ENCODE data around the gene LYSMD4. TPM values are rescaled to one million over a fixed set of nuclear protein-coding genes. Genes with fewer than 3 reads are reported as not detected.
"Not testable (repeated sequence)": the region's sequence is repeated elsewhere in the genome, so short reads cannot be mapped to it uniquely, and the experiment has no call there.

Gene LYSMD4
- total RNA-seq, 4 donors from 2014 or later = 5.0 to 9.4 (median 7.0) TPM

DNA sequence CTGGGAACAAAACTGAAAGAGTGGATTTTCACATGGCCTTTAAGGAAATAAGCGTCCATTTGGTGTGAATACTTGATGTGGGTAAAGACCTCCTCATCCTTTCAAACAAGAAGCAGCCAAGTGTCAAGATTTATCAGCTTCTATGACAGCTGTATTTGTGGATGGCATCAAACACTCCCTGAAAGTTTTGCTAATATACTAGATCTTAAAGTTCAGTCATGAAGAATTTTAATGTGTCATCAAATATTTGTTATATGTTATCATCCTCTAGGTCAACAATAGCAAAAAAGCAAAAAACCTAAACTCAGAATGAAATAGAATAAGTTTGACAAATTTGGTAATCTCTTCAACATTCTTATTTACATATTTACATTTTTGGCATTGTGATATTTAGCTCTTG, 29.1 kb upstream of the LYSMD4 start:
- DNase-seq = no peak
- Histone ChIP-seq H3K36me3 (no peaks in the 10 kb centered on the region), H3K27me3 (no peaks in the 10 kb centered on the region), H3K9me3 (no peaks in the 10 kb centered on the region), H3K4me3 (replicated peaks in 1 of 3) (no peak overlapping the region), H3K4me1 (no peaks in the 10 kb centered on the region), H3K27ac (no peak overlapping the region)
- intact Hi-C loops (cut with DNase I) = no loop called here
- 83 to 100% methylated on average over 1 of the region's 1 CpG for WGBS, 2 donors
- TF ChIP-seq POLR2A (IDR thresholded peaks at IDR 0.05) = no peak
- TF ChIP-seq, protein P1, sequence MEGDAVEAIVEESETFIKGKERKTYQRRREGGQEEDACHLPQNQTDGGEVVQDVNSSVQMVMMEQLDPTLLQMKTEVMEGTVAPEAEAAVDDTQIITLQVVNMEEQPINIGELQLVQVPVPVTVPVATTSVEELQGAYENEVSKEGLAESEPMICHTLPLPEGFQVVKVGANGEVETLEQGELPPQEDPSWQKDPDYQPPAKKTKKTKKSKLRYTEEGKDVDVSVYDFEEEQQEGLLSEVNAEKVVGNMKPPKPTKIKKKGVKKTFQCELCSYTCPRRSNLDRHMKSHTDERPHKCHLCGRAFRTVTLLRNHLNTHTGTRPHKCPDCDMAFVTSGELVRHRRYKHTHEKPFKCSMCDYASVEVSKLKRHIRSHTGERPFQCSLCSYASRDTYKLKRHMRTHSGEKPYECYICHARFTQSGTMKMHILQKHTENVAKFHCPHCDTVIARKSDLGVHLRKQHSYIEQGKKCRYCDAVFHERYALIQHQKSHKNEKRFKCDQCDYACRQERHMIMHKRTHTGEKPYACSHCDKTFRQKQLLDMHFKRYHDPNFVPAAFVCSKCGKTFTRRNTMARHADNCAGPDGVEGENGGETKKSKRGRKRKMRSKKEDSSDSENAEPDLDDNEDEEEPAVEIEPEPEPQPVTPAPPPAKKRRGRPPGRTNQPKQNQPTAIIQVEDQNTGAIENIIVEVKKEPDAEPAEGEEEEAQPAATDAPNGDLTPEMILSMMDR (IDR thresholded peaks at IDR 0.05) = no peak

DNA sequence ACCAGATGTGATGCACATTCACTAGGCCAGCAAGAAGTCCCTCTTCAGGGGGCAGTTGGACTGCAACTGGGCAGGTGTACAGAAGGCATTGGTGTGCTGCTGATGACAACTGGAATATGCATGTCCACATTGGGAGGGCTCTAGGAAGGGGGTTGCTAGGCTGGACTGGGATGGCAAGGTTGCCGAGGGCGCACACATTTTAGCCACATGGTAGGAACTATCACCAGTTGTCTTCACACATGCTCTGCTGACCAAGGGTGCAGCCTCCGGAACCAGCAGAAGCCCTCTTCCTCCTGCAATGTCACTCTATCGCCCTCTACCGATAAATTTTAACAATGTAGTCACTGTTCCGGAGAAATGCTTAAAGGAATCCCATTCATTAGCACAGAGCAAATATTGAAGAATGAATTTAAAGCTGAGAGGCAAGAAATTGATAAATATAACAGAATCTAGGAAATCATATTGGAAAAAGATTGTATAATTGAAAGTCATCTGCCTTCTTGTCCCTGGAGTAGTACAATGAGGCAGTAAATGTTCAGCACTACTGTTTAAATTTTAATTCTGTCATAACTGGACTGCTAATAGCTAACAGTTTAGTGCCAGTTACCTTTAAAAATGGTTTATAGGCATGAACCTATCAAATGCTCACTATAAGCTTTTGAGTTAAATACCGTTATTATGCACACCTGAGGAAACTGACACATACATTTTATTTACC, 22.6 kb upstream of the LYSMD4 start:
- no peak overlapping the region for H3K4me3 ChIP-seq (replicated peaks in 1 of 3)
- TF ChIP-seq, protein P1 (IDR thresholded peaks at IDR 0.05) = peak; percentile 39 to 88 (median 76)
- no peak for TF ChIP-seq POLR2A (IDR thresholded peaks at IDR 0.05)
- H3K27ac ChIP-seq = no peak overlapping the region
- H3K36me3 ChIP-seq = no peaks in the 10 kb centered on the region
- H3K27me3 ChIP-seq = no peaks in the 10 kb centered on the region
- intact Hi-C loops (cut with DNase I) = loop anchor here (5.0 kb wide), 1 partner anchor 484 kb away; no protein-coding TSS in a partner anchor
- no peaks in the 10 kb centered on the region for H3K9me3 ChIP-seq
- no peaks in the 10 kb centered on the region for H3K4me1 ChIP-seq
- peak; percentile 41 to 45 for DNase-seq
- 5 to 12% methylated on average over 6 to 7 of the region's 7 CpGs for WGBS, 2 donors

DNA sequence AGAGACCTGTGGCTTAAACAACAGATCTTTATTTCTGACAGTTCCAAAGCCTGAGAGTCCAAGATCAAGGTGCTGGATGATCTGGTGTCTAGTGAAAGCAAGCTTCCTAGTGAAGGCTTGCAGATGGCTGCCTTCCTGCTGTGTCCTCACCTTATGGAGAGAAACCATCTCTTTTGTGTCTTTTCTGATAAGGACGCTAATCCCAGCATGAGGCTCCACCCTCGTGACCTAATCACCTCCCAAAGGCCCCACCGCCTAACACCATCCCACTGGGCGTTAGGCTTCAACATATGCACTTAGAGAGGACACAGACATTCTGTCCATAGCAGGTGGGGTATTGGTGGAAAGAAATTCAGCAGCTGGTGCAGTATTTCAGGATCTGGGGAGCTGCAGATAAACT, 19.8 kb upstream of the LYSMD4 start:
- no peaks in the 10 kb centered on the region for H3K9me3 ChIP-seq
- TF ChIP-seq, protein P1 (IDR thresholded peaks at IDR 0.05) = no peak
- no peak for TF ChIP-seq POLR2A (IDR thresholded peaks at IDR 0.05)
- intact Hi-C loops (cut with DNase I) = no loop called here
- no peaks in the 10 kb centered on the region for H3K36me3 ChIP-seq
- no peak for DNase-seq
- no peaks in the 10 kb centered on the region for H3K27me3 ChIP-seq
- H3K4me1 ChIP-seq = no peaks in the 10 kb centered on the region
- H3K27ac ChIP-seq = no peak overlapping the region
- H3K4me3 ChIP-seq (replicated peaks in 1 of 3) = no peak overlapping the region
- 84 to 88% methylated on average over 4 of the region's 4 CpGs for WGBS, 2 donors

DNA sequence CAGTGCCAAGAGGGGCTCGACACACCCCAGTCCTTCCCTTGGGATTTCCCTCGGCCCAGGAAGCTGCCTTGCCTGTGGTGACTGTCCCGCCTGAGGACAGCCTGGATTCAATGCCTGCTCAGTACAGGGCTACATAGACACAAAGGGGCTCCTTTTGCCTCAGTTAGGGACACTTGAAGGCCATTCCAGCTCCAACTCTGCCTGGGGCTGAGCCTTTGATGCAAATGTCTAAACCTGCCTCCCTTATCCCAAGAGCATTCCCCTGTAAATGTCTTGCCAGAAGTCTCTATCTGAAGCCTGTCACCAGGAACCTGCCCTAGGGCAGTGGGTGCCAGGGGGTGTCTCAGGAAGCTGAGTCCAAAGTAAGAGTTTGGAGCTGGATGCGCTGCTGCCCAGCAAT, 19.3 kb upstream of the LYSMD4 start:
- DNase-seq = no peak
- no peak overlapping the region for H3K27ac ChIP-seq
- TF ChIP-seq, protein P1 (IDR thresholded peaks at IDR 0.05) = no peak
- TF ChIP-seq POLR2A (IDR thresholded peaks at IDR 0.05) = no peak
- 83 to 86% methylated on average over 3 to 4 of the region's 4 CpGs for WGBS, 2 donors
- no peaks in the 10 kb centered on the region for H3K36me3 ChIP-seq
- H3K4me3 ChIP-seq (replicated peaks in 1 of 3) = no peak overlapping the region
- no peaks in the 10 kb centered on the region for H3K9me3 ChIP-seq
- intact Hi-C loops (cut with DNase I) = no loop called here
- no peaks in the 10 kb centered on the region for H3K27me3 ChIP-seq
- no peaks in the 10 kb centered on the region for H3K4me1 ChIP-seq

DNA sequence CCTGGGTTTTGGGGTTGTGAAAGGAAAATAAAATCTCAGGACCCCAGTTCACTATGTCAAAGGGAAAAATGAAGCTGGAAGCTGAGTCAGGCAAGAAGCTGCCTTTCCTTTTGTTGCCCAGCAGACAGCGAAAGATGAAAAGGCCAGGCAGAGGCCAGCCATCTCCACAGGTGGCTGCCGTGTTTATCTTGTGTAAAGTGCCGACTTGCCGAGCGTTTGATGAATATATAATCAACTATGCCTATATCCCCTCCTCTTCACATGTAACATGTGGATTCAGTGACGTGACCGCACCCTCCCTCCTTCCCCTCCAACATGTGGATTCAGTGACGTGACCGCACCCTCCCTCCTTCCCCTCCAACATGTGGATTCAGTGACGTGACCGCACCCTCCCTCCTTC, 17.1 kb upstream of the LYSMD4 start:
- H3K4me1 ChIP-seq; H3K27ac ChIP-seq; H3K4me3 ChIP-seq (replicated peaks in 1 of 3); H3K27me3 ChIP-seq; DNase-seq; intact Hi-C loops (cut with DNase I); H3K9me3 ChIP-seq; H3K36me3 ChIP-seq: not testable (repeated sequence)
- 81 to 86% methylated on average over 11 of the region's 11 CpGs for WGBS, 2 donors

Data from thyroid gland (tissue), 4 donors.